ENCODE measurements around the gene CC2D2B. TPM values are rescaled to one million over a fixed set of nuclear protein-coding genes. Genes with fewer than 3 reads are reported as not detected.

Gene CC2D2B
- total and polyA plus RNA-seq, 2 of the 13 experiments (the other 11 are each of a cell fraction or from before 2014, with no cell fraction given), result 0.20 TPM; not detected in 1

GRCh38 chr10:95907456-95908253 is at the start of gene CC2D2B (continued):
- TF ChIP-seq ATF3 (CRISPR knock-in tag; IDR thresholded peaks at IDR 0.05) (0 out of 2 replicates have a peak, but pooled peaks have one; percentile 12), ZNF124 (CRISPR knock-in tag; IDR thresholded peaks at IDR 0.05) (peak; percentile 68; the same call in 1 of the 2 replicates), ZNF720 (CRISPR knock-in tag; IDR thresholded peaks at IDR 0.05) (no peak), ETS1 (CRISPR knock-in tag; IDR thresholded peaks at IDR 0.05) (no peak), ZBTB40 (IDR thresholded peaks at IDR 0.05) (no peak), ZBTB40 (CRISPR knock-in tag; IDR thresholded peaks at IDR 0.05) (no peak; the same call in 1 of the 2 replicates), SP140L (CRISPR knock-in tag; IDR thresholded peaks at IDR 0.05; ENCODE audit: borderline replicate concordance) (no peak), TP53 (CRISPR knock-in tag; conservative IDR thresholded peaks at IDR 0.05) (no peak), MAFF (IDR thresholded peaks at IDR 0.05; ENCODE audit: low read depth, low read length) (no peak), THRA (CRISPR knock-in tag; IDR thresholded peaks at IDR 0.05; ENCODE audit: borderline replicate concordance) (peak; percentile 13; the same call in 1 of the 2 replicates), STAT5B (CRISPR knock-in tag; IDR thresholded peaks at IDR 0.05) (no peak), ZNF337 (CRISPR knock-in tag; IDR thresholded peaks at IDR 0.05; ENCODE audit: borderline replicate concordance, low read depth) (no peak), ZNF607 (CRISPR knock-in tag; IDR thresholded peaks at IDR 0.05; ENCODE audit: borderline replicate concordance) (peak; percentile 37; the same call in 1 of the 2 replicates), SRSF1 (optimal IDR thresholded peaks at IDR 0.05; ENCODE audit: low read depth, low read length) (no peak), EEA1 (CRISPR knock-in tag; IDR thresholded peaks at IDR 0.05; ENCODE audit: borderline replicate concordance) (peak; percentile 65; the same call in 1 of the 2 replicates)
